Activated CD4-positive, alpha-beta T cell treated with anti-CD3 and anti-CD28 coated beads, Interleukin-2, amount 50 U/mL, for 4 hours (primary cell): Measurements from ENCODE around the gene CLNK.

Source experiments
- DNase-seq, 2 experiments: peaks; one replicate each; pipeline ENCODE4 v3.0.0-alpha.2; 2020

The CLNK gene

GRCh38 chr4:10684631-10685030 is at the start of gene CLNK:
Gene CLNK (minus strand): TSS chr4:10684768. CDS start chr4:10667869, 16,899 bp downstream.
- DNase-seq: no peak

GRCh38 chr4:10733481-10734062 is 49.0 kb upstream of the CLNK start:
- no peak for DNase-seq

DNA sequence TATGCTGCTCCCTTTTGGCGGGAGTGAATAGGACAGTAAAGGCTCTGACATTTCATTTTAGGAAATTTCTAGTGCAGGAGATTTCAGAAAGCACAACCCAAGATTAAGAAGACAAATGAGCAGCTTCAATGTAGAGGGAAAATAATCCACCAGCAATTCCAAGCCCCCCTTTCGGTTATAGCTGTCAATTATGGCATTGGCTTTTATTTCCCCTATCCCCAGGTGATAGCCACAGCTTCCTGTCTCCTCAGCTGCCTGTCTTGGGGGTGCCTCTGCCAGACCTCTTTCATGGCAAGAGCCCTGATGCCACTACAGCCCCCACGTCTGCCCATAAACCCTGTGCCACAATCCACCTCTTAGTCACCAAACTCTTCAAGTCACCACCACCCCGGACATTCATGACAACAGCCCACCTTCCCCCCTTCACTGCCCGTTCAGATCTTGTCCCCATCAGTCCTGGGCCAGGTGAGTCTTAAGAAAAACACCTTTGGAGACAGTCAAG is 48.4 kb upstream of the CLNK start:
- DNase-seq: no peak

- DNase-seq: no peak
Observed at GRCh38 chr4:10732235-10732913, 47.8 kb upstream of the CLNK start.

- no peak for DNase-seq
Observed at GRCh38 chr4:10731690-10732089, 47.1 kb upstream of the CLNK start.

DNA sequence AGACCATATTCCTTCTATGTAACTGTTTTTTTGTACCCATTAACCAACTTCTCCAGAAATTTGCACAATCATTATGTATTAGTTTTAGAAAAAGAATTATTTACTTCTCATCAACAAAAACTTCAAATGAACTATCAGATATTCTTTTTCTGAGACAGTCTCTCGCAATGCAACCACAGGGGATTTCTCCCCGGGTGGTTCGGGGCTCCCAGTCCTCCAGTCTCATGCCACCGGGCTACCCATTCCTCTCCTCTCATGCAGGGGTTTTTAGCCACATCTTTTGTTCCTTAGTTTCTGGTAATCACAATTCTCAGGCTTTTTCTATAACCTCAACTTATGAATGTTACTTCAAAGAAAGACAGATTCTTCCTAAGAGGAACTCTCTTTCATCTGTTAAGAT is 46.6 kb upstream of the CLNK start:
- DNase-seq: no peak

DNA sequence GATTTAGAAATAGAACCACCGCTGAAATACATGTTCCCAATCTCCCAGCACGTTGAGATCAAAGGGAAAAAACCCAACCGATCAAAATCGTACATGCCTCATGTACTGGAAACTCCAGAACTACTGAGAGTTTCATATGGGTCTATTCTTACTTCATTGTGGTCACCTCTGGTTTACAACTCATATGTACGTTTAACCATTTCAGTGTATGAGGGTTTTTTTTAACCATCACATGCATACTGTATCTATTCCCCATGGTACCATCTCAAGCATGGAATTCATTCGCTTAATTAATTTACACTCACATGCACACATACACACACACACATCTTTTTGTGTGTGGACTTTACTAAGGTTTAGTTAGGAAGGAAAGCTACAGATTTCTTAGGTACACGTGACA is 46.0 kb upstream of the CLNK start:
- no peak for DNase-seq

GRCh38 chr4:10730019-10730418 is 45.5 kb upstream of the CLNK start:
- DNase-seq: no peak

- no peak for DNase-seq
Observed at GRCh38 chr4:10729366-10729765, 44.8 kb upstream of the CLNK start.

GRCh38 chr4:10728016-10728415 is 43.4 kb upstream of the CLNK start:
- no peak for DNase-seq

DNA sequence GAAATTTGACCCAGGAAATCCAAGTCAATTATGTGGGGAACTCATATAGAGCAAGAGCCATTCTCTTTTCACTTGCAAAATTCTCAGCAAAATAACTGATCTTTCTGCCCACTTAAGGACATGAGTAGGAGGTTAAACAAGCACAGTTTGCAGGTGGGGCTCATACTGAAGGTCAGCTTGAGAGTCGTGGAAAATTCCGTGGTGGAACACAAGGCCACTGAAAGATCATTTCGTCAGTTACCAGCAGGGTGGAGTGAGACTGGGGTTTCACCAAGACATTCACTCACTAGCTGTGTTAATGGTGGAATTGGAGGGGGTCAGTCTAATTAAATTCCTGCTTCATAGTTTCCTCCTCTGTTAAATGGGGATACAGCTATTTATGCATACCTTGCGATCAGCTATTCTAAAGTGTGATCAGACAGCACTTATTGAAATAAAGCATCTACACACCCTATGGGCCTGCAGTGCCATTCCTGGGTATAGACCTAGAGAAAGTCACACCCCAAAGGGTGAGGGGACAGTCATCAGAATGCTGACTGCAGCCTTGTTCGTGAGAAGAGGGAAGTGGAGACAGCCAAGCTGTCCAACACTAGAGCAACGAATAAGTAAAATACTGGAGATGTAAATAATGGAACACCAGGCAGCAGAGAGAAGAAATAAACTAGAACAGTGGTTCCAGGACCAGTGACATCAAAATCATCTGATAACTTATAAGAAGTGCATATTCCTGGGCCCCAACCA is 42.7 kb upstream of the CLNK start:
- DNase-seq: no peak

DNA sequence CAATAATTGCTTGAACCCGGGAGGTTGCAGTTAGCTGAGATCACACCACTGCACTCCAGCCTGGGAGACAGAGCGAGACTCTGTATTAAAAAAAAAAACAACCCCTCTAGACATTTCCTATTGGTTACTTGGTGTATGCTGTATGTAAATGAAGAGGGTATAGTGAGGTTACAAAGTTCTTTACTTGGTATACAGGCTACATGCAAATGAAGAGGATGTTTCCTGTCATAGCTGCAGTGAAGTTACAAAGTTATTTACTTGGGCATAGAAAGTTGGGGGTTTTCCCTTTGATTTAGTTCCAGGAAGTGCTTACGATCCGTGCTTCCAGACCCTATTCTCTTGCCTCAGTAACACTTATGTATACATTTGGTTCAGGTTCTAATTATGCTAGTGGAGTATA is 38.4 kb upstream of the CLNK start:
- DNase-seq: no peak

DNA sequence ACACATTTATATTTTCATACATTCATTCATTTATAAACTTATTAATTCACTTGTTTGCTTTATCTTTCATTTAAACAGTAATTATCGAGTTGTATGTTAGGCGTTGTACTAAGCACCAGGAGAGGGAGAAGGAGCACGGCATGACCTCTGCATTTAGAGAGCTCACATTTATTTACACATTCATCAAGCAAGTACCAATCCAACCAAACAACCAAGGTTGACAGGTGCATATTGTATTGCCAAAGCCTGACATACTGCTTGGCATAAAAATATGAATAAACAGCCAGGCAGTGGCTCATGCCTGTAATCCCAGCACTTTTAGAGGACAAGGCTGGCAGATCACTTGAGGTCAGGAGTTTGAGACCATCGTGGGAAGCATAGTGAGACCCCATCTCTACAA is 37.0 kb upstream of the CLNK start:
- no peak for DNase-seq

DNA sequence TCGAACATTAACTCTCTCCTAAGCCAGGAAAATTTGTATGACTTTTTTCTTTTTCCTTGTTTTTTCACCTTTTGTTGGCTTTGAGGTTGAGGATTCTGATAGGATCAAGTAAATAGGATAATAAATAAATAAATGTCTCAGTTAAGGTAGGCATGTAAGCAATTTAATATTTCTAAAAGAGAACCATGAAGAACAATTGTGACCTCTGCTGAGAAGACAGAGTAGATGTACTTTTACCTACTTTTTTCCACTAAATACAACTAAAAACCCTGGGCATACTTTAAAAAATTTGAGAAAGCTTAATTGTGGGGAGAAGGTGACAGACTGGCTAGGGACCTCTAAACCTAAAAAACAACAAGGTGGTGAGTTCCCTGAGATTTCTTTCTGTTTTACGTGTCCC is 31.6 kb upstream of the CLNK start:
- no peak for DNase-seq

DNA sequence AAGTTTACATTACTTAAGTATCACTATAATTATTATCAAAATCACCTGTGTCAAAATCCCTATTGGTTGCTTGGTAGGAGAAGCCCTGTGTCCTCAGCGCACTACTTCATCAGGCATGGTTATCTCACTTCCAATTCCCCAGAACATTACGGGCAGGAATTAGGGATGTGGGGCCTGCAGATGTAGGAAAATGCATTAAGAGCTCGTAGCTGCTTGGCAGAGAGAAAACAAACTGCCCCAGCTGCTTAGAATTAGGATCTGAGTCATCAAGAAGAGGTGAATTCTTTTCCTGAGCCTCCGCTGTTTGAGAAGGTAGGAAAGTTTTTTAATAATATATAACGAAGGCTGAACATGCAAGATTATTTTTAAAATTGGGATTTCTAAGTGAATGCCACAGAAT is 31.1 kb upstream of the CLNK start:
- DNase-seq: no peak

- DNase-seq: no peak
Observed at GRCh38 chr4:10715135-10715534, 30.6 kb upstream of the CLNK start.

- no peak for DNase-seq
Observed at GRCh38 chr4:10713591-10713990, 29.0 kb upstream of the CLNK start.

DNA sequence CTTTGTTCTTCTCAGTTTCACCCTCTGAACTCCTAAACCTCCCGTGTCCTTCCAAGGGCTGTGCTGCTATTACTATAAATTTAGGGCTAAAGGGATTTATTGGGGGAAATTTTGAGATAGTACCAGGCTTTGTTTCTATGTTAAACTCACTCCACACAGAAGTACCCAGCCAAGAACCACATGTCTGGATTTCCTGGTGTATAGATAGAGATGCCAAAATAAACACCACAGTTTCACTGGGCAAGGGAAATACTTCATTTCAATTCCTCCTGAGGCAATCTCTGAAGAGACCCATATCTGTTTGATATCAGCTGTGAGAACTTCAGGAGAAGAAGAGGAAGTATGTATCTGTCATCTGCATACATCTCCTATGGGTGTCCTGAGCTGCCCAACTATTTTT is 21.7 kb upstream of the CLNK start:
- no peak for DNase-seq

- DNase-seq: no peak
Observed at GRCh38 chr4:10704430-10704810, 19.9 kb upstream of the CLNK start.

DNA sequence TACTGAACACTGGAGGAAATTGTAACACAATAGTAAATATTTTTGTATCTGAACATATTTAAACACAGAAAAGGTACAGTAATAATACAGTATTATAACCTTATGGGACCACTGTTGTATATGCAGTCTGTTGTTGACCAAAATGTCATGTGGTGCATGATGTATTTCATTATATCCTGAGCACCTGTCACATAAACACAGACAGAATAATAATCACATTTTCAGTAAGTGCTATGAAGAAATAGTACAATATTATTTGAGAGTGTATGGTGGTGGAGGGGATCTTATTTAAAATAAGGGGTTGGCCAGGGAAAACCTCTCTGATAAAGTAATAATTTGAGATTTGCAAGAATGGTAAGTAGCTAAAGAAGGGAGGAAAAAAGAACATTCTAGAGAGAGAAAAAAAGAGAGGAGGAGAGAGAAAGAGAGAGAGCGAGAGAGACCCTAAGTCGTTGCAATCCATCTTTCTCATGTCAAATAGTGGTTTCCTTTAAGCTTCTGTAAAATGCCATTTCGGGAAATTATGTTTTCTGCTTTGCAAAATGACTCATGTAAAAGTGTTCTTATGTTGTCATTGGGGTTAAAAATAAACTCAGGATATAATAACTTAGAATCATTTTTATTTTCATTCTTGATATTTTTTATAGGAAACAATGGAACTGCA is 19.3 kb upstream of the CLNK start:
- DNase-seq: no peak

DNA sequence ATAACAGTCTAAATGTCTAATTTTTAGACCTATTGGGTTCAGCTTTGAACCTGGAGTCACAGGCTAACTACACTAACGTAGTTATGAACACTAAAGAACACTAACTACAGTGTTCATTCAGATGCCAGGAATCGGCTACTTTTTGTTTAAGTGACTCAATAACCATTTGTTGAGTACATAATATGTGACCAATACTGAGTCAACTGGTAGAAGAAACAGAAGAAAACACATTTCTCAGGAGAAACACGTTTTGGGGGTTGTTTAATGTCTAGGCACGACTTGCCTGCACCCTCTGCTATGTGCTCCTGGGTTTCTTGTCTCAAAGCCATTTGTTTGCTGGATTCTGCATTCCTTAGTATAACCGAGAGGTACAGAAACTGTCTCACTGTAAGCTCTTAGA is 18.6 kb upstream of the CLNK start:
- no peak for DNase-seq

- no peak for DNase-seq
Observed at GRCh38 chr4:10701702-10702460, 17.3 kb upstream of the CLNK start.

GRCh38 chr4:10701161-10701560 is 16.6 kb upstream of the CLNK start:
- DNase-seq: no peak
